NCI-H1092 (cell line): ENCODE measurements around the gene SLC19A2.
"Not testable (repeated sequence)": the region's sequence is repeated elsewhere in the genome, so short reads cannot be mapped to it uniquely, and the experiment has no call there.

Experiments
- DNase-seq: peaks from one replicate; lab custom pipeline; 2025; lab: John Stamatoyannopoulos, UW

SLC19A2 gene, protein sequence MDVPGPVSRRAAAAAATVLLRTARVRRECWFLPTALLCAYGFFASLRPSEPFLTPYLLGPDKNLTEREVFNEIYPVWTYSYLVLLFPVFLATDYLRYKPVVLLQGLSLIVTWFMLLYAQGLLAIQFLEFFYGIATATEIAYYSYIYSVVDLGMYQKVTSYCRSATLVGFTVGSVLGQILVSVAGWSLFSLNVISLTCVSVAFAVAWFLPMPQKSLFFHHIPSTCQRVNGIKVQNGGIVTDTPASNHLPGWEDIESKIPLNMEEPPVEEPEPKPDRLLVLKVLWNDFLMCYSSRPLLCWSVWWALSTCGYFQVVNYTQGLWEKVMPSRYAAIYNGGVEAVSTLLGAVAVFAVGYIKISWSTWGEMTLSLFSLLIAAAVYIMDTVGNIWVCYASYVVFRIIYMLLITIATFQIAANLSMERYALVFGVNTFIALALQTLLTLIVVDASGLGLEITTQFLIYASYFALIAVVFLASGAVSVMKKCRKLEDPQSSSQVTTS

DNA sequence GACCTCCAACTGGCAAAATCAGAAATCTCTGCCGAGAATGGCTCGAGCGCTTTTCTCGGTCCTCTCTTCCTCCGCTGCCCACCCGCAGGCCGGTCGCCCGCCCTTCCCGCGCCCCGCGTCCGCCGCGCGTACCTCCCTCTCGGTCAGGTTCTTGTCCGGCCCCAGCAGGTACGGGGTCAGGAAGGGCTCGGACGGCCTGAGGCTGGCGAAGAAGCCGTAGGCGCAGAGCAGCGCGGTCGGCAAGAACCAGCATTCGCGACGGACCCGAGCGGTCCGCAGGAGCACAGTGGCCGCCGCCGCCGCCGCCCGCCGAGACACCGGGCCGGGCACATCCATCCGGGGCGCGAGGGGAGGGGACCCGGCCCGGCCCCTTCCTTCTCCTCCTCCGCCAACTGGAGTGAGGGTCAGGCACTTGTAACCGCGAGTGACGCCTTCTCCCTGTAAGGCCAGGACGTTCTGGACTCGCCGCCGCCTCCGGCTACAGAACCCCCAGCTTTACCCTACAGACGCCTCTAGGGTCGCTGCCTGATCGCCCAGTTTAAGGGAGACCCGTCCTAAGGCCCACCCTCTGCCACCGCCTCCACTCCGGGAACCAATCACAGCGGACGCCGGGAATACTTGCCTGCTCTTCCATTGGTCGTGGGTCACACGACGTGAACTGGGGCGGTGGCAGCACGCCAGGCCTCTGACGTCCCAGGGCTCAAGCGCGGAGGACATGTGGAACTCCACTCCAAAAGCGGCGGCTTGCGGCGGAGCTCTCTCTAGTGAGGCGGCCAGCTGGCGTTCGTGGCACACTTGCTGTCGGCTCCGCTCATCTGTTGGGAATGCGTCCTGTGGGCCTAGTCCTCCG, at the start of gene SLC19A2:
TSS of gene SLC19A2 (minus strand) at position 514 of the 850 bp plus-strand sequence. CDS start at position 336, 178 bp downstream.
- DNase-seq: peak; percentile 100

GRCh38 chr1:169534653-169535052, 48.9 kb upstream of the SLC19A2 start:
- no peak for DNase-seq

GRCh38 chr1:169533528-169534190, 47.9 kb upstream of the SLC19A2 start:
- DNase-seq: not testable (repeated sequence)

GRCh38 chr1:169530448-169530847, 44.7 kb upstream of the SLC19A2 start:
- no peak for DNase-seq

DNA sequence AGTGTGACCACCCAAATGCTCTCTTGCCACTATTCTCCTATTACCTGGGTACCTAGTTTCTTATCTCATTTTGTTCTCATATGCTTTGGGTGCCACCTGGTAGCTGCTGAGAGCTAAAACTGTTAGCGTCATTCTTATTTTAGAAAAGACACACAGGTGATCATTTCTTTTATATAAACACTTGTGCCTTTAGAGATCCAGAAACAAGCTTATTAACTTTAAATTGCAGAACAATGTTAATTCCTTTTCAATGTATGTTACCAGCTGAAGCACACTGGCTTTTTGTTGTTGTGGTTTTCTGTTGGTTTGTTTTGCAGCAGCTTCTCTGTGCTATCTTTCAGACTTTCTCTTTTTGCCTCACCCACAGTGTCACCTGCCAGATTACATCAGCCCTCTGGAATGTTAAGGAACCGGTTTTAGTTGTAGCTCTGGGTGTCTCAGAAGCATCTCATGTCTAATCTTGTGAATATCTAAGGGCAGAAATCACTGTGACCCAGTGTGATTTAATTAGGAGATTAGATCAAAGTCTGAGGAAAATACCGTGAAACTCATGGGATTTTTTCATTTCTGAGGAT, 43.4 kb upstream of the SLC19A2 start:
- no peak for DNase-seq

DNA sequence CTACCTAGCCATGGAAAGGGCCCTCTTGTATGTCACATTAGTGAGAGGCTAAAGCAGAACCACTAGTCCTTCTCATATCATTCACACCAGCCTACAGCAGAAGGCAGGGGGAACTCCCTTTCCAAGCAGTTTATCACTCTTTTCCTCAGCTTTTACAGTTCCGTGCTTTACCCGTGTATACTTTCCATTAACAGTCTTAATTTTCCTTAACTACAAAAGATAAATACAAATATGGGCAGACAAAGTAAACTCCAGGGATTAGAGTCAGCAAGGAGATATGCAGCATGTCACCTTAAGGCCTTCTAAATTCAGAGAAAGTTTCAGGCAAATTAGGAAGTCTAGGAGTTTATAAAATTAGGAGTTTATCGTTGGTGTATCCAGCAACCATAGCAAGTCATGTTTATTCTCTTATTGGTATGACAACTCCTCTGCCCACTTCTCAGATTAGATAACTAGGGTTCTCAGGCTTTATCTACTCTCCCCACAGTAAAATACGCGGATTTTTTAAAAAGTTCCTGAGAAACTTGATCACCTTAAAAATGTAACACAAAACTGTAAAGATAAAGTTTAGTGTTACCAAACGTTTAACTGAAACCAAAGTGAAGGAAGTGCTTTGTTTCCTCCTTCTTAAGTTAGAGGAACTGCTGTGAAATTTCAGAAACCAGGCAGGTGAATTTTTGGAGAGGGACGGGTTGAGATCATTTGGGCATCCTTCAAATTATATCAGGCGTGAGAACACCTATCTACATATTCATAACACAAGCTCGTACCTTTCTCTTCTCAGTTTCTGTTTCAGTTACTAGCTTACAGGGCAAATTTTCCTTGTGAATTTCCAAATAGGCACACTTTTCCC, 42.7 kb upstream of the SLC19A2 start:
- no peak for DNase-seq

DNA sequence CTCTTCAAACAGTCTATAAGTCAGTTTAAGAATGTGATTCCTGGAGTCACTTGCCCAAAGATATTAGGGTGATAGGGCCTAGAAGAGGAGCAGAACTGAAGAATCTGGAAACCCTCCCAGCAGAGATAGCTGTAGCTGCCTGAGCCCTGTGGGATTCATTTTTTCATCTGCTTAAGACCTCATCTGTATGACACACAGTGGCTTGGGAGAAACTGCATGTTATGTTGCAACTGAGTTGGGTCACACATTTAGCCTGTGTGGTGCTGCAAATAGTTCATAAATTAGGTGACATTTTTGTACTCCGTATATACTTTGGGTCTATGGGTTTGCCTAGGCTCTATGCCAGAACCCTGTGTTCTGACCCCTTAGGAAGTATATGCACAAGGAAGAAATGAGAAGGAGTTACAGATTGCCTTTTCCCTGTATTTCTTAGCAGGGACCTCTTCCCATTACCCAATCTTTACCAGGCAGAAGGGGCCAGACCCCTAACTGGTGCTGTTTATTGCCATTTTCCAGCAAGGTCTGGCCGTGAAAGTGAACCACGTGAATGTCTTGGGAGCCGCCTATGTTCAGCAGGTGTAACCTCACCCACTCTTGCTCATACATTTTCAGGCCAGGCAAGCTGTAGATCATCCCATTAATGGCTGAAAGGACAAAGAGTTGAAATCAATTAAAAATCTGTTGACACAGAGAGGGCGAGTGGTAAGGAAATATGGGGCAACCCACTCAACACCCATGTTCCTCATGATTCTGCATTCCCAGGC, 41.9 kb upstream of the SLC19A2 start:
- no peak for DNase-seq

- DNase-seq: no peak
Observed at GRCh38 chr1:169527001-169527400, 41.3 kb upstream of the SLC19A2 start.

- DNase-seq: no peak
Observed at GRCh38 chr1:169526120-169526832, 40.5 kb upstream of the SLC19A2 start.

- DNase-seq: no peak
Observed at GRCh38 chr1:169525391-169525790, 39.6 kb upstream of the SLC19A2 start.

DNA sequence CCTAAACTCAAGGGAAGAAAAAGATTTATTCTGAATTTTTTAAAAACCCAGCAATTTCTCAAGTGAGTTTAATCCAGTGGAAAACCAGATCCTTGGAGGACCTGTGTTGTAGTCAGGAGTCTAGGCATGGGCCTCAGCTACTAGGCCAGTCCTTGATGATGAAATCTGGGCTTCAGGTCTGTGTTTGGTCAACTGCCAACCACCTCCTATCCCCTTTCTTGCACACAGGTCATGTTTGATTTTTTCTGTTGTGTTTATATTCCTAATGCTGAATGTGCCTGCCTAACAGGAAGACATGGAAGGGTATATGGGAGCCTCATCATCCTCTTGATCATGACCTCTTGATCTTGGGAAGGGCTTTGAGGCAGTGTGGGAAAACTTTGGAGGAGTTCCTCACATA, 38.2 kb upstream of the SLC19A2 start:
- DNase-seq: no peak

- no peak for DNase-seq
Observed at GRCh38 chr1:169521226-169521625, 35.5 kb upstream of the SLC19A2 start.

DNA sequence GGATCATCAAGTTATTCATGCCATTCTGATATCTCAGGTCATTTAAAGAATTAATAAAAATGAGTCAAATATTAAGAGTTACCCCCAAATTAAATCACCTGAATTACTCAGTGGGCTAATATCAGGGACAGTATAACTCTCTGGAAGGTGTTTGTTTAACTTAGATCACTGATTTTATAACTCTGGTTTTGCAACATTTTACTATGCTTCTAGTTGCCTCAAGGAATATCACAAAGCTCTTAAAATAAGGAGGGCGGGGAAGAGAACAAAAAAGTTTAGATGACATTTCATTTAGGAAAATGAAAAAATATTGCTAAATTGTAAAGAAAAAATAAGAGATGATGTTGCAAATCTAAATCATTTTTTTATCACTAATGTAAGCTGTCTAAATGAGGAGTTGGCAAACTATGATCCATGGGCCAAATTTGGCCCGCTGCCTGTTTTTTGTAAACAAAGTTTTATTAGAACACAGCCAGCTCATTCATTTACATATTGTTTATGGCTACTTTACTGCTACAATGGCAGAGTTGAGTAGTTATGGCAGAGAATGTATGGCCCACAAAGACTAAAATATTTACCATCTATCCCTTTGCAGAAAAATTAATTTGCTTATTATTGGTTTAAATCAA, 31.9 kb upstream of the SLC19A2 start:
- DNase-seq: no peak

DNA sequence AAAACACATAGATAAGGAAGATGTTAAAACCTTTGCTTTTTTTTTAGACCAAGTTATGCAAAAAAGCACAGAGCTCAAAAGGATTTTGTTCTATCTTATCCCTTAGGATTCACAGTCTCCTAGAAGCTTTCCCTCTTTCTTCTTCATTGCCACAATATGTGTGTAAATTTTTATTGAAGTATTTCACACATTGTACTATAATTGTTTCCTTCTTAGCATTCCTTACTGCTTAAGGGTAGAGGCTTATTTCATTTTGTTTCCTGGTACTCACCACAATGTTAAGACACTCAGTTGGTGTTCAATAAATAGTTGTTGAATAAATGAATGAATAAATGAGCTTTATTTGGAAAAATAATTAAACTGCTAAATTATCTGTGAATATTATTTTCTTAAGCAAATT, 29.9 kb upstream of the SLC19A2 start:
- no peak for DNase-seq

DNA sequence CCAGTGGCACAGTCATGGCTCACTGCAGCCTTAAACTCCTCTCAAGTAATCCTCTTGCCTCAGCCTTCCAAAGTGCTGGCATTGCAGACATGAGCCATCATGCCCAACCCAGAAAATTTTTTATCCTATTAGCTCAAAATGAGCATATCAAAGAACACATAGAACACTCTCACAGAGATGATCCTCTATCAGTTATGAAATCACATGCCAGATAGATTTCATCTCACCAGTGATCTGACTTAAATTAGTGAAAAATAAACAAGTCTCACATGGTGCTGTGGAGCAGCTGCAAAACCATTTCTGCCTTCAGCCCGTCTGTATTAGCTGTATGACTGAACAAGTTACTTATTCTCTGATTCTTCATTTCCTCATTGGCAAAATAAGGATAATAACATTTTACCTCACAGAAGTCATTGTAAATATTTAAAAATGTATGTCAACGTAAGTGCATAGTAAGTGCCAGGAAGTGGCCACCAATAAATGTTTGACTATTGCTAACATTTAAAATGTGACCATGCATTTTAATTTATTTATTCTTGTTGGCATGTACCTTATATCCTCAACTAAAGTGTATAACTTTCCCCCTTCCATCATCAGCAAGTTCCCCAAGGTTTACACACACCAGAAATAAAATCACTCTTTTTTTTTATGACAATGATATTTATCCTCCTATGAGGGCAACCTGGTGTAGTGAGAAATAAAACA, 29.0 kb upstream of the SLC19A2 start:
- DNase-seq: no peak

- no peak for DNase-seq
Observed at GRCh38 chr1:169513208-169513607, 27.5 kb upstream of the SLC19A2 start.

- DNase-seq: no peak
Observed at GRCh38 chr1:169511316-169512005, 25.7 kb upstream of the SLC19A2 start.

DNA sequence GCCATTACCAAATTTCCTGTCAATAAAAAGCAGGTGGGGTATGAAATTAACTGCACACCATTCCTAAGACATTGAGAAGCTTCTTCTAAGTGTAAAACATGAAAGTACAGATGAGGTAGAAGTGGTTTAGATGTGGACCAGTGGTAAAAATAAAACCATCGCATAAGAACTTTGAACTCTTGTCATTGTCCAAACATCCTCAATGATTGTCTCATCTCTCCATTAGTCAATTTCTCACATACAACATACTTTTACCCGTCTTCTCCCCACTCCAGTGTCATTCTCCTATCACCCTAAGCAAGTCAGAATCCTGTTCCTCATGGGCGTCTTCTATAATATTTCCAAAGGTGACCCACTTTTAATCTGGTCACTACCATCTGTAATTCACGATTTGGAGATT, 24.3 kb upstream of the SLC19A2 start:
- no peak for DNase-seq
